ENCODE results near the gene TSHZ2.

DNA sequence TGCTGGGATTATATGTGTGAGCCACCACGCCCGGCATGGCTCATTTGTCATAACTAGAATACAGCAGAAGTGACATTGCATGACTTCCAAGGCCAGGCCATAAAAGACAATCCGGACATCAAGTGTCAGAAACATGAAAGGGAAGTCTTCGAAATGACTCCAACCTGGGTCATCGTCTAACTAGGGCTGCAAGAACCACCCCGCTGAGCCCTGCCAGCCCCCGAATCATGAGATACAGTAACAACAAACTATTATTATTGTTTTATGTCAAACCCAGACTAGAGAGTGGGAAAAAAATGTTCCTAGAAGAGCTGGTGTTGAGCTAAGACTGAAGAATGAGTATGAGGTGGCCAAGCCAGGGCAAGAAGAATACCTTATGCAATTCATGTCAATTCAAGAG lies 561.9 kb downstream of the TSHZ2 start:
- TF ChIP-seq, protein P1, sequence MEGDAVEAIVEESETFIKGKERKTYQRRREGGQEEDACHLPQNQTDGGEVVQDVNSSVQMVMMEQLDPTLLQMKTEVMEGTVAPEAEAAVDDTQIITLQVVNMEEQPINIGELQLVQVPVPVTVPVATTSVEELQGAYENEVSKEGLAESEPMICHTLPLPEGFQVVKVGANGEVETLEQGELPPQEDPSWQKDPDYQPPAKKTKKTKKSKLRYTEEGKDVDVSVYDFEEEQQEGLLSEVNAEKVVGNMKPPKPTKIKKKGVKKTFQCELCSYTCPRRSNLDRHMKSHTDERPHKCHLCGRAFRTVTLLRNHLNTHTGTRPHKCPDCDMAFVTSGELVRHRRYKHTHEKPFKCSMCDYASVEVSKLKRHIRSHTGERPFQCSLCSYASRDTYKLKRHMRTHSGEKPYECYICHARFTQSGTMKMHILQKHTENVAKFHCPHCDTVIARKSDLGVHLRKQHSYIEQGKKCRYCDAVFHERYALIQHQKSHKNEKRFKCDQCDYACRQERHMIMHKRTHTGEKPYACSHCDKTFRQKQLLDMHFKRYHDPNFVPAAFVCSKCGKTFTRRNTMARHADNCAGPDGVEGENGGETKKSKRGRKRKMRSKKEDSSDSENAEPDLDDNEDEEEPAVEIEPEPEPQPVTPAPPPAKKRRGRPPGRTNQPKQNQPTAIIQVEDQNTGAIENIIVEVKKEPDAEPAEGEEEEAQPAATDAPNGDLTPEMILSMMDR (IDR thresholded peaks at IDR 0.05; ENCODE audit: insufficient read depth, low read depth, low read length): no peak
- TF ChIP-seq EZH2 (IDR thresholded peaks at IDR 0.05; ENCODE audit: insufficient read depth, low read length): no peak

All from astrocyte (in vitro differentiated cells and primary cell).